ENCODE data around the gene GABARAPL2.
"Not testable (repeated sequence)": the region's sequence is repeated elsewhere in the genome, so short reads cannot be mapped to it uniquely, and the experiment has no call there.

The GABARAPL2 gene

DNA sequence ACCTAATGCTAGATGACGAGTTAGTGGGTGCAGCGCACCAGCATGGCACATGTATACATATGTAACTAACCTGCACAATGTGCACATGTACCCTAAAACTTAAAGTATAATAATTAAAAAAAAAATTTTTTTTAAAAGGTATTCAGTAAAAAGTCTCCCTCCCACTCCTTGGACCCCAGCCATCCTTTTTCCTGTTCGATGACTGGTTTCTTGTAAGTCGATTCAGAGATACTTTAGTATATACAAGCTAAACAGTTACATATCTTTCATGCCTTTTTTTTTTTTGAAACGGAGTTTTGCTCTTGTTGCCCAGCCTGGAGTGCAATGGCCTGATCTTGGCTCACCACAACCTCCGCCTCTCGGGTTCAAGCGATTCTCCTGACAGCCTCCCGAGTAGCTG is 25.7 kb downstream of the GABARAPL2 start:
- not testable (repeated sequence) for DNase-seq (ENCODE audit: low spot score)

- DNase-seq (ENCODE audit: low spot score): no peak
Measured at GRCh38 chr16:75593308-75593707, 27.1 kb downstream of the GABARAPL2 start.

GRCh38 chr16:75593825-75594820 is 27.9 kb downstream of the GABARAPL2 start:
- DNase-seq (ENCODE audit: low spot score): no peak

DNA sequence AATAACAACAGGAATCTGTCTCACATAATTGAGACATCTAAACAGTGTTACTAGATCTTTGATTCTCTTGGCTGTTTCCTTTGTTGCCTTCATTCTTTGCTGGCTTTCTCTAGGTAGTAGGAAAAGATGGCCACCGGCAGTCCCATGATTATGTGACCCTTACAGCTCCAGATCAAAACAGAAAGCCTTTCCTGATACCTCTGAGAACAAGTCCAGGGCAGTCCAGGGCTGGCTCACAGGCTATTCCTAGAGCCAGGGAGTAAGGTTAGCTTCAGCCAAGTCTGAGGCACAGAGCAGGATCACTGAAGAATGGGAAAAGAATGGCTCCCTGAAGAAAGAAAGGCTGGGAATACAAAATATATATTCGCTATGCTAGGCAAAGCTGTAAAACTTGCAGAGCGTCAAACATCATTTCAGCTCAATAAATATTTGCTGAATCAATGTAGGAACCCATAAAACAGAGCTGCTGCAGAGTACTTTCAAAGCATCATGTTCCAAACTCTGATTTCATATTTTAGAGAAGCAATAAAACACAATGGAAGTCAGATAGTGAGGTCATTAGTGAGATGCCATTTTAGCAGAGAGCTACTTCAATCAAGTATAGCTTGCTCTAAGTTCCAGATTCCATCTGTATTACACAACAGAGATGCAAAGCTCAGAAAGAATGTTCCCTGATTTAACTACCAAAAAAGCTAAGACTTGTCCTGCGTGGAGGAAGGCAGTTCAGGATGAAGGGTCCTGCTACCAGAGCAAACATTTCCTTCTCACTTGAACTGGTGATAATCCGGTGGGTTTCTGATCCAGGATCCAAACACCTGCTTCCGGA is 33.5 kb downstream of the GABARAPL2 start:
- no peak for DNase-seq (ENCODE audit: low spot score)

GRCh38 chr16:75603241-75603640 is 37.1 kb downstream of the GABARAPL2 start:
- no peak for DNase-seq (ENCODE audit: low spot score)

GRCh38 chr16:75606507-75606906 is 40.3 kb downstream of the GABARAPL2 start:
- DNase-seq (ENCODE audit: low spot score): no peak

- no peak for DNase-seq (ENCODE audit: low spot score)
Measured at GRCh38 chr16:75614066-75614897, 48.1 kb downstream of the GABARAPL2 start.

DNA sequence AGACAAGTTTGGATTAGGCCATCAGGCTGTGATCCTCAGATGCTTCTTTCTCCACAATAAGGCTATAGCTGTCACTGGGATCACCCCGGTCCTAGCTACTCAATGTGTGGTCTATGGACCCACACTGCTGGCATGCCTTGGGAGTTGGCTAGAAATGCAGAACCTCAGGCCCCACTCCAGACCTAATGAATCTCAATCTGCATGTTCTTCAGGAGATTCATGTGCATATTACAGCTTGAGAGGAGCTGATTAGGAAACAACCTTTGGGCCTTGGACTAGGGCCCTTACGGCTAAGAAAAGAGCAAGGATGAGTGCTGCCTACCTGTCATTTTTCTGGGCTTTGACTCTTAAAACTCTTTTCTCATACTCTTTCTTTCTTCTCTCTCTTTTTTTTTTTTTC is 49.4 kb downstream of the GABARAPL2 start:
- no peak for DNase-seq (ENCODE audit: low spot score)

GRCh38 chr16:75616521-75617010 is 50.4 kb downstream of the GABARAPL2 start:
- DNase-seq (ENCODE audit: low spot score): peak; percentile 13

GRCh38 chr16:75617121-75617520 is 50.9 kb downstream of the GABARAPL2 start:
- DNase-seq (ENCODE audit: low spot score): no peak

DNA sequence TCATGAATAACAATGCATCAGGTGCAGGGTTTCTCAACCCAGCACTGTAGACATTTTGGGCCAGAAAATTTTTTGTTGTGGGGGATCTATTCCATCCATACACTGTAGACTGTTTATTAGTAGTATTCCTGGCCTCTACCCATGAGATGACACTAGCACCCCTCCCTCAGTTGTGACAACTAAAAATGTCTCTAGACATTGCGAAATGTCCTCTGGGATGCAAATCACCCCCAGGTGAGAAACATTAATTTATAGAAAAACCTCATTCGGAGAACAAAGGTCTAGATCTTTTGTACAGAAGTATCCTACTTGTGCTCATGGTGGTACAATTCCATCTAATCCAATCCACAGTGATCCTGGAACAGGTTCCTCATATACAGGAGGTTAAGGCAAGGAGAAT is 52.6 kb downstream of the GABARAPL2 start:
- no peak for DNase-seq (ENCODE audit: low spot score)

GRCh38 chr16:75620326-75621169 is 54.4 kb downstream of the GABARAPL2 start:
- DNase-seq (ENCODE audit: low spot score): peak; percentile 20

DNA sequence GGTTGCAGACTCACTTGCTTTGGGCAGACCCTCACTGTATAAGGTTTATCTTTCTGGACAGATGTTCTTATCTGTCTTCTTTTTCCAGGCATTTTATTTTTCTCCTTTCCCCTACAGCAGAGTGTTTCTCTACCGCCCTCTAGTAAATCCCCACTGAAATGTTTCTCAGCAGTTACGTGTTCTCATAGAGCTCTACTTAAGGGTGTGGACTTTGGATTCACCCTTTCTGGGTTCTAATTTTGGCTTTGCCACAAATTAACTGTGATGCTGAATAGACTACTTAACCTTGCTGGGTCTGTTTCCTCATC is 54.9 kb downstream of the GABARAPL2 start:
- DNase-seq (ENCODE audit: low spot score): peak; percentile 22

DNA sequence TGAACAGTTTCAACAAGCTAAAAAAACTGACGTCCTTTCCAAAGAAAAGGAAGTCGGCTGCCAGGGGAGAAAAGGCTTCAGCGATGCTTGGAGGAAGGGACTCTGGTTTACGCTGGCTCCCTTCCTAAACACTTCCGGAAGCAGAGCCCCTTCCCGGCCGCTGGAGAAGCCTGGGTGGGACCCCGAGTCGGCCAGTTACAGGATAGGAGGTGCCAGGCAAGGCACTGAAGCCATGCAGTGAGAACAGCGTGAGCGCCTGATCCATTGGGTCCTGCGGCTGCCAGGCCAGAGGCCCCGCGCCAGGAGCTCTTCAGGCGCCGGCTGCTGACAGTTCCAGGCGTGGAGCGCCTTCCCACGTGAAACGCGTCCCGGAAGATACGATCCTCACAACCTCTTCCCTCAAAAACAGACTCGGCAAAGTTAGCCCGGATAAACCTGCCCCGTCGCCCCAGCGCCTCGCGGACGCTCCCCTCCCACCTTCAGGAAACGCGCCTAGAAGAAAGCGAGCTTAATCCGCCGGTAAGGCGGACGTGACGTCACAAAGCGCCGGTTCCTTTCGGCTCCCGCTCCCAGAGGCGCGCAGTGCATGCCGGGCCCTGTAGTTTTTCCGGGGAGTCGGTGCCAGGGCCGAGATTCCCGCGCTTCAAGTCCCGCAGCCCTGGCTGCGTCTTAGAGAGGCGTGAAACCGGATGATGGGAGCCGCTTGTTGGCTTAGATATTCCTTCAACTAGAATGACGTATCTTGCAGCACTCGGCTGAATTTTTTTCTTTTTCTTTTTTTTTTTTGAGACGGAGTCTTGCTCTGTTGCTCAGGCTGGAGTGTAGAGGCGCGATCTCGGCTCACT is 56.8 kb downstream of the GABARAPL2 start, which contains the start of gene ADAT1:
Gene ADAT1 (minus strand): TSS at position 521 of the 845 bp plus-strand sequence. CDS start 2,482 bp downstream, outside the sequence.
- peak; percentile 96 for DNase-seq (ENCODE audit: low spot score)

DNA sequence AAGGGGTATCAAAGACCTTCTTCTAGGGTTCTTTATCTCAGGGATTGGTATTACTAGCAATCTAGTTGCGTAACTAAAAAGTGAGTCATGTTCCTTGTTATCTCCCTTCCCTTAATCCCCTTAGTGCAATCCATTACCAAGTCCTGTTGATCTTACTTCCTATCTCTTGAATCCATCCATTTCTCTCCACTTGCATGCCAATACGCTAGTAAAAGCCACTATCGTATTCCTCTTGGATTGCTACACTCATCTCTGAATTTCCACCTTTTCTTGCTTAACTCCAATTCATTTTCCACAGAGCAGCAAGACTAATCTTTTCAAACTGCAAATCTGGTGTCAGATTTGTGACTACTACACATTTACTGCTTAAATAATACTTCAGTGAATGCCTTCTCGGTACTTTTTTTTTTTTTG is 58.7 kb downstream of the GABARAPL2 start:
- DNase-seq (ENCODE audit: low spot score): no peak

DNA sequence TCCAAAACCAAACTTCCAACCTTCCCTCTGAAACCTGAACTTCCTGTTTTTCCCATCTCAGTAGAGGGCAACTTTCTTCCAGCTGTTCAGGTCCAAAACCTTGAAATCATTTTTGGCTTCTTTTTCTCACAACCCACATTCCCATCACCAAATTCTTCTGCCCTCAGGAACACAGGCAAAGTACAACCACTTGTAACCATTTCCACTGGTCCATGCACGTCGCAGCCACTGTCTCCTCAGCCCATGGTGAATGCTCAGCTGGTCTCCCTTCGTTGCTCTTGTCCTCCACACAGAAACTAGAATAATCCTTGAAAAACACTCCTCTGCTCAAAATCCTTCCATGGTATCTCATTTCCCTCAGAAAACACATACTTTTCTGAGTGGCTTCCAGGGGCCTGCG is 60.6 kb downstream of the GABARAPL2 start:
- no peak for DNase-seq (ENCODE audit: low spot score)

All from CD4-positive, alpha-beta T cell treated with Interleukin-6 at 100 ng/mL for 8 hours (primary cell).